Caco-2 (cell line): ENCODE data around the gene TEX101. TPM values are rescaled to one million over a fixed set of nuclear protein-coding genes. Genes with fewer than 3 reads are reported as not detected.

Experiments
- BruUV-seq: library from RNA; stranded (reverse); fragments of 400-500 nt; replicated peaks from 2 replicates; lab custom pipeline; 2021; lab: Mats Ljungman, UMichigan
- CTCF ChIA-PET: fragments of 300-600 bp; sonication (Branson Sonifier 250); formaldehyde crosslinking; loops from one replicate; lab custom pipeline; 2022; ENCODE audit warnings: antibody characterized with exemption; lab: Charles Lee
- POLR2A ChIA-PET: fragments of 300-600 bp; sonication (Branson Sonifier 250); formaldehyde crosslinking; loops from one replicate; lab custom pipeline; 2022; ENCODE audit warnings: antibody characterized with exemption; lab: Charles Lee
- DNase-seq, 2 experiments: peaks; one replicate each; pipeline versions ENCODE4 v3.0.0 to v3.0.0-alpha.2; 2020 to 2022
- H3K27me3 ChIP-seq: replicated peaks from 2 replicates; pipeline ENCODE4 v1.6.0; 2011; ENCODE audit warnings: low read length; ENCODE audit not compliant: control insufficient read depth, insufficient read depth
- H3K36me3 ChIP-seq: 2 replicates; pipeline ENCODE4 v1.5.1; 2011; ENCODE audit warnings: low read length; ENCODE audit not compliant: control insufficient read depth, insufficient read depth
- H3K4me1 ChIP-seq: fragments of 250-450 bp; sonication (Bioruptor Pico); 2 replicates; pipeline ENCODE4 v1.5.1; 2020; ENCODE audit warnings: mild to moderate bottlenecking
- H3K4me3 ChIP-seq: 2 replicates; pipeline ENCODE4 v1.5.1; 2011; ENCODE audit warnings: low read depth, mild to moderate bottlenecking, control low read depth, low read length
- H3K9me3 ChIP-seq: fragments of 250-450 bp; sonication (Bioruptor Pico); 2 replicates; pipeline ENCODE4 v1.5.1; 2020; ENCODE audit warnings: mild to moderate bottlenecking, moderate library complexity
- H3K27ac Mint-ChIP-seq: one replicate; pipeline ENCODE4 v1.8.0; 2022; ENCODE audit warnings: mixed read lengths; ENCODE audit not compliant: unreplicated experiment
- H3K27me3 Mint-ChIP-seq: one replicate; pipeline ENCODE4 v1.8.0; 2022; ENCODE audit warnings: mixed read lengths; ENCODE audit not compliant: insufficient read depth, unreplicated experiment
- H3K36me3 Mint-ChIP-seq: one replicate; pipeline ENCODE4 v1.8.0; 2022; ENCODE audit warnings: mild to moderate bottlenecking, mixed read lengths; ENCODE audit not compliant: insufficient read depth, unreplicated experiment
- H3K4me1 Mint-ChIP-seq: one replicate; pipeline ENCODE4 v1.8.0; 2022; ENCODE audit warnings: low read depth, mixed read lengths; ENCODE audit not compliant: unreplicated experiment
- H3K4me3 Mint-ChIP-seq: one replicate; pipeline ENCODE4 v1.8.0; 2022; ENCODE audit warnings: mild to moderate bottlenecking, moderate library complexity, mixed read lengths; ENCODE audit not compliant: unreplicated experiment
- H3K9me3 Mint-ChIP-seq: one replicate; pipeline ENCODE4 v1.8.0; 2022; ENCODE audit warnings: mixed read lengths; ENCODE audit not compliant: unreplicated experiment
- CTCF ChIP-seq, 2 experiments: fragments of 200-600 bp in 1 of 2; IDR thresholded peaks; 1 replicate in 1 of 2; 2 replicates in 1 of 2; pipeline versions ENCODE4 v1.5.1 to v1.8.0; 2011 to 2022; ENCODE audit warnings: antibody characterized with exemption in 1 of 2, control low read depth in 1 of 2, inconsistent platforms in 1 of 2, low read depth in 1 of 2, low read length in 1 of 2, mild to moderate bottlenecking in 1 of 2, moderate library complexity in 1 of 2; ENCODE audit not compliant: insufficient read depth in 1 of 2, severe bottlenecking in 1 of 2, unreplicated experiment in 1 of 2
- intact Hi-C: fragments of 100-400 bp; cut with micrococcal nuclease; formaldehyde crosslinking; loops from one replicate; pipeline ENCODE4 v1.10.0; 2022; ENCODE audit not compliant: unreplicated experiment
- total RNA-seq: library from RNA; stranded (reverse); gene quantifications from 2 replicates; pipeline ENCODE4 v1.2.3, GENCODE V29; 2022

Gene TEX101
- total RNA-seq, 1 experiment from 2014 or later, result not detected

- peaks cover 7% of the 10 kb centered on the region for H3K4me1 Mint-ChIP-seq
- H3K4me3 ChIP-seq, result peak overlapping the region; percentile 64
- no peaks in the 10 kb centered on the region for H3K27me3 ChIP-seq
- no peaks in the 10 kb centered on the region for H3K9me3 ChIP-seq
- no peaks in the 10 kb centered on the region for H3K9me3 Mint-ChIP-seq
- peaks cover 20% of the 10 kb centered on the region for H3K36me3 Mint-ChIP-seq
- ChIA-PET CTCF (interaction anchor here (0.6 to 2.3 kb wide), 16 partner anchors 10 to 1161 kb away, joined by 3 to 32 read pairs (median 6); partner anchors contain the start of genes IRGQ, PHLDB3, PRR19 and ZNF575), POLR2A (interaction anchor here (0.6 to 1.7 kb wide), 5 partner anchors 10 to 1037 kb away, joined by 3 to 17 read pairs (median 4); partner anchors contain the start of gene PHLDB3)
- 0 out of 2 replicates have a peak, but pooled peaks cover 4% of the 10 kb centered on the region for H3K4me1 ChIP-seq
- BruUV-seq, result no TSS peak
- no peak for TF ChIP-seq CTCF (IDR thresholded peaks at IDR 0.05; ENCODE audit: insufficient read depth in 1 of 2, low read depth in 1 of 2, low read length in 1 of 2, severe bottlenecking in 1 of 2, unreplicated experiment in 1 of 2)
- intact Hi-C loops, result loop anchor here (1.0 to 10.0 kb wide), 6 partner anchors 8 to 132 kb away; partner anchors contain the start of genes ETHE1, IRGQ, PHLDB3 and ZNF576
- no peak for DNase-seq
- H3K27ac Mint-ChIP-seq, result peak overlapping the region; percentile 95
- H3K4me3 Mint-ChIP-seq, result peak overlapping the region; percentile 100
- H3K36me3 ChIP-seq, result no peaks in the 10 kb centered on the region; the same call in none of the 2 replicates
- H3K27me3 Mint-ChIP-seq, result no peaks in the 10 kb centered on the region
These were observed 48.2 kb downstream of the TEX101 start for GRCh38 chr19:43462785-43463380.

GRCh38 chr19:43463381-43464133 lies 48.9 kb downstream of the TEX101 start:
- intact Hi-C loops, result loop anchor here (1.0 to 10.0 kb wide), 6 partner anchors 8 to 131 kb away; partner anchors contain the start of genes ETHE1, IRGQ, PHLDB3 and ZNF576
- peaks cover 7% of the 10 kb centered on the region for H3K4me1 Mint-ChIP-seq

More at GRCh38 chr19:43463381-43464133, 48.9 kb downstream of the TEX101 start:
- Mint-ChIP-seq H3K9me3 (no peaks in the 10 kb centered on the region), H3K27ac (peak overlapping the region; percentile 95), H3K4me3 (peak overlapping the region; percentile 100), H3K36me3 (peaks cover 20% of the 10 kb centered on the region), H3K27me3 (no peaks in the 10 kb centered on the region)
- no peaks in the 10 kb centered on the region for H3K27me3 ChIP-seq
- H3K36me3 ChIP-seq, result no peaks in the 10 kb centered on the region; the same call in none of the 2 replicates
- TF ChIP-seq CTCF (IDR thresholded peaks at IDR 0.05; ENCODE audit: insufficient read depth in 1 of 2, low read depth in 1 of 2, low read length in 1 of 2, severe bottlenecking in 1 of 2, unreplicated experiment in 1 of 2), result no peak
- H3K4me1 ChIP-seq, result 0 out of 2 replicates have a peak, but pooled peaks cover 4% of the 10 kb centered on the region
- H3K4me3 ChIP-seq, result peak overlapping the region; percentile 64
- ChIA-PET CTCF (interaction anchor here (0.6 to 2.3 kb wide), 17 partner anchors 9 to 1162 kb away, joined by 3 to 32 read pairs (median 5); partner anchors contain the start of genes IRGQ, PHLDB3, PRR19 and ZNF575), POLR2A (interaction anchor here (0.5 to 1.7 kb wide), 8 partner anchors 10 to 1079 kb away, joined by 3 to 17 read pairs (median 4); partner anchors contain the start of genes IRGQ and PHLDB3)
- no TSS peak for BruUV-seq
- H3K9me3 ChIP-seq, result no peaks in the 10 kb centered on the region
- DNase-seq, result peak; percentile 99
